ENCODE results near the gene MBD4.
"Not testable (repeated sequence)": the region's sequence is repeated elsewhere in the genome, so short reads cannot be mapped to it uniquely, and the experiment has no call there.

The MBD4 gene

DNA sequence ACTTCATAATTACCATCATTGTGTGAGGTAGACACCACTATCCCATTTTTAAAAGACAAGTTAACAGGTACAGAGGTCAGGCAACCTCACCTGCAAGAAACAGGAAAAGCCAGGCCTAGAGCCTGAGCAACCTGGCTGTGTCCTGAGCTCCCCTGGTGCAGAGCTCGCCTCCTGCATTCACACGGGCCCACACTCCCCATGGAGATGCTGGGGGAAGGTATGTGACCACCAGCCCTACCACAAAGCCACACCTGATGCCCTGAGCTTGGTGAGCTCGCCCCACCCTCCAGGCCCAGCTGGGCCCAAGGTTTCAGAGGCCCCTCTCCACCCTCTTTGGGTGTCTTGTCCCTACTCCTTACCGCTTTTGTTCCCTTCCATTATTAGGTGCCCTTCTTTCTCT, 10.1 kb downstream of the MBD4 start:
- no peak for DNase-seq (ENCODE audit: low read depth, low spot score)

DNA sequence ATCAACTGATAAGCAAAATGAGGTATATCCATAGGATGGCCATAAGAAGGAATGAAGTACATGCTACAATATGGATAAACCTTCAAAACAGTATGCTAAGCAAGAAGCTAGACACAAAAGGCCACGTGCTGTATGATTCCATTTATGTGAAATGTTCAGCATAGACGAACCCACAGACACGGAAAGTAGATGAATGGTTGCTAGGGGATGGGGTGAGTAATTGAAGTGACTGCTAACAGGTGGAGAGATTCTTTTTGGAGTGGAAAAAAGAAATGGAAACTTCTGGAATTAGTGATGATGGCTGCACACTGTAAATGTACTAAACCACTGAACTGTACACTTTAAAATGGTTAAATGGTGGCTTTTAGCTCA, 10.7 kb downstream of the MBD4 start:
- DNase-seq (ENCODE audit: low read depth, low spot score), result no peak

DNA sequence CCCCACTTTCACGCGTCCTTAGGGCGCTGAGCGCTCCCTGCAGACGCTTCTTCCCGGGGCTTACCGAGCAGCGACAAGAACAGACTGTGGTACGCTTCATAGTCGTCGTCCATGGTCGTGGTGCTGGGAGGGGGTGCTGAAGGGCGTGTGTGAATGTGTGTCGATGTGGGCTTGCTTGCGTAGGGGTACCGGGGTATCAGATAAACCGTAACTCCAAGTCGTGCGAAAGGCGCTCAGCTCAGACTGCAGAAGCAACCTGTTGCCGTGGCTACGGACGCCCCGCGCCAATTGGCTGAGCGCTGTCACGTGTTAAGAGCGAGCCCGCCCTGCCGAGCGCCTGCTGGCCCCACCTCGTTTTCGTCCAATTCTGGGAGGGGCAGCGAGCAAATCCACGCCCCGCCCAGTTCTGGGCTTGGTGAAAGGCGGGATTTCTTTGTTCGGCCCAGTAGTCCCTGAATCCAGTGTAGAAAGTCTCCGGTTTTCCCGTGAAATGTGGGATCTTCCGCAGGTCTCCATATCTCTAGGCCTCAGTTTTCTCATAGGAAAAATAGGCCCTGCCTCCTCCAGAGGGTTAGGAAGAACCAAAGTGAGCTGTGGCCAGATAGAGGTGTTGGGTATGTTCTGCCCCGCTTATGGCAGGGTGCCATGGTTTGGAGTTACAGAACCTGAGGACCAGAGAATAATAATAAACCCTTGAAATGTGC, 11.2 kb downstream of the MBD4 start, which contains the start of gene EFCAB12:
Gene EFCAB12 (minus strand): TSS at position 261 of the 704 bp plus-strand sequence. CDS start 148 bp downstream, at position 113.
- DNase-seq (ENCODE audit: low read depth, low spot score), result peak; percentile 70

DNA sequence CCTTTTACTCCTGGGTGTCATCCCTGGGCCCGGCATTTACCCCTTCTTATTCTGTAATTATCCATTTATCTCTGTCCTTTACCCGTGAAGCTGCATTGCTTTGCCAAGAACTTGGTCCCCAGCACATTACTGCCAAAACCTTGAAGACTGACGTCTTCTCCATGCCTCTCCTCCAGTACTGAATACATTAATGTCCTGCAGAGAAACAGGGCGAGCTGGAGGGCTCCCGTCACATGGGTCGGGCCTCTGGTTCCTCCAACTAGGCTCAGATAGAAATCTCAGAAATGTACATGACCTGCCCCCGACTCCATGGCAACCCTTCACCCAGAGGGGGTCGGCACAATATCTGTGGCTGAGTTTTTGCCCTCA, 11.8 kb downstream of the MBD4 start:
- no peak for DNase-seq (ENCODE audit: low read depth, low spot score)

DNA sequence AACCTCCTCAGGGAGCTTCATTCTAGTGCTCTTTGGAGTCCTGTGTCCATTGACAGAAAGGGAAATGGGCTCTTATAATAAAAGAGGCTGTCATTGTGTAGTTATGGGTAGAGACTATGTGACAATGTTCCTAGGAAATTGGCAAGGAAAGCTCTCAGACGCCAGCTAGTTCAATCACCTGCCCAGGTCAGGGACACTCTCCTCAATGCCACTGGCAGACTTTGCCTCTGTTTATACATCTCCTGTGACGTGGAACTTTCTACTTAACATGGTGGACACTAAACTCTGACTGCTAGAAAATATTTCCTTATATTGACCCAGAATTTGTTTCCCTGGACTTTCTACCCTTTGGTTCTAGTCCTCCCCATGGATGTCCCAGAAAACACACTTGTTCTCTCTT, 14.1 kb downstream of the MBD4 start:
- DNase-seq (ENCODE audit: low read depth, low spot score), result no peak

DNA sequence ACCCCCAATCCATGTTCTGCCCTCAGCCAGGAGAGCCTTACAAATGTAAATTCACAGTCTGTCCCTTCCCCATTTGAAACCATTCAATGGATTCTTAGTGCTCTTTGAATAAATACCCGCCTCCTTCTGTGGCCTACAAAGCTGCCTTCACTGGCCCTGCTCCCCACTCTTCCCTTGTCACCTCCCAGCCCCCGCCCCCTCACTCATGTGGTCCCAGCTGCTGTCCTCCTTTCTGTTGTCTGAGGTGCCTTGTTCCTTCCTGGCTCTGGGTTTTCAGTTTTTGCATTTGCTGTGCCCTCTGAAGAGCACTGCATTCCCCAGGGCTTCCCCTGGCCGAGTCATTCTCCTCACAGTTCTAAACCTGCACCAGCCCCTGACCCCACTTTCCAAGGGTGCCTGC, 14.5 kb downstream of the MBD4 start:
- DNase-seq (ENCODE audit: low read depth, low spot score), result no peak

DNA sequence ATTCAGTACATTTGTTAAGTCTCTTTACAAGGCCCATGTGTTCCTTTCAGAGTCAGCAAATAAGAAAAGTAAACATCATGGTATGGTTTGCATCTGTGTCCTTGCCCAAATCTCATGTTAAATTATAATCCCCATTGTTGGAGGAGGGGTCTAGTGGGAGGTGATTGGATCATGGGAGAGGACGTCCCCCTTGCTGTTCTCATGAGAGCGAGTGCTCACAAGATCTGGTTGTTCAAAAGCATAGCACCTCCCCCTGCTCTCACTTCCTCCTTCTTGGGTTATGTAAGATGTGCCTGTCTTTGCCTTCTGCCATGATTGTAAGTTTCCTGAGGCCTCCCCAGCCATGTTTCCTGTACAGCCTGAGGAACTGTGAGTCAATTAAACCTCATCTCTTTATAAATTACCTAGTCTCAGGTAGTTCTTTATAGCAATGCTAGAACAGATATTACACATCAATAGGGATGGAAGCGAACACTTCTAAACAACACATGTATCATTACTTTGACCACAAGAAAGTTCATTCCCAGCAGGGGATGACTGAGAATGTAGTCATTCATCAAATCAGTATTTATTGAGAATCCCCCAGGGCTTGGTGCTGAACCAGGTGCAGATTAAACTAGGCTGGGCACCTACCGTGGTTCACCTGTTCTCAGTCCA, 15.4 kb downstream of the MBD4 start:
- no peak for DNase-seq (ENCODE audit: low read depth, low spot score)

DNA sequence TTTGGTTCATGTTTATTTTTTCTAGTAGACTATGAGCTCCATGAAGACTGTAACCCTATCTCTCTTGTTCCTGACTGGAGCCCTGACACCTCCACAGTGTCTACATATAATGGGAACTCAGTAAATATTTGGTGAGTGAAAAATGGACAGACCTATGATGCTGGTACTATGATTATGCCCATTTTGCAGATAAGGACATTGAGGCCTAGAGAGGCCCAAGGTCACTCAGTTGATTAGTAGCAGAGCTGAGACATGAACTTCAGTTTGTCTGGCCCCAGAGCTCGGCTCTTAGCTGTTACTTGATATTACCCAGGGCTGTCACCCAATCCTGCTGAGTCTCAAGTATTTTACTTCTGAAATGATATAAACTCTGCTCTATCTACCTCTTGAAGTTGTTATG, 16.9 kb downstream of the MBD4 start:
- no peak for DNase-seq (ENCODE audit: low read depth, low spot score)

DNA sequence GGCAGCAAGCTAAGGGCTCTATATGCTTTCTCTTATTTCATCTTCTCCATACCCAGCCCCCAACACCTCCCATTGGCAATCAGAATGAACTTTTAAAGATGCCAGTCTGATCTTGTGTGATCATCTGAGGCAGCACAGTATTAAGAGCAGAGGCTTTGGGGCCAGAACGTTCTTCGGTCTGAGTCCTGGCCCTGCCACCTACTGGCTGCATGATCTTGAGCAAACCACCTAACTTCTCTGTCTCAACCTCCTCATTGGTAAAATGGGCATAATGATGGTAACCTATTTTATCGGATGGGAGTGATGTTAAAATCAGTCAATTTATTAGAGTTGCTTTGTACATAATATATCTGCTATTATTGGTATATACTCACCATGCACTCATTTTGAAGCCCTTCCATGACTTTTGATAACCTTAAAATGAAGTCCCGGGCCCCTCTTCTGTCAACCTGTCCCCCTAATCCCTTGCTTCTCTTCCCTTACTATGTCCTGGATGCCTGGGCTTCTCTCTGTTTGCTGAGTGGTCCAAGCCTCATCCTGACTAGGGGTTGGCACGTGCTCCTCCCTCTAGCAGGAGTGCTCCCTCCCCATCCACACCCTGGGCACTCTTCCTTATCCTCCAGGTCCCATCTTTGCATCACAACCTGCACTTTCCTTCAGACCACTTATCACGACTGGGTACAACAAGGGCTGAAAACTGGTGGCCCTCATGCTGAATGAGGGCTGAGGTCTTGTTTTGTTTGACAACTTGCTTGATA, 17.6 kb downstream of the MBD4 start:
- no peak for DNase-seq (ENCODE audit: low read depth, low spot score)

DNA sequence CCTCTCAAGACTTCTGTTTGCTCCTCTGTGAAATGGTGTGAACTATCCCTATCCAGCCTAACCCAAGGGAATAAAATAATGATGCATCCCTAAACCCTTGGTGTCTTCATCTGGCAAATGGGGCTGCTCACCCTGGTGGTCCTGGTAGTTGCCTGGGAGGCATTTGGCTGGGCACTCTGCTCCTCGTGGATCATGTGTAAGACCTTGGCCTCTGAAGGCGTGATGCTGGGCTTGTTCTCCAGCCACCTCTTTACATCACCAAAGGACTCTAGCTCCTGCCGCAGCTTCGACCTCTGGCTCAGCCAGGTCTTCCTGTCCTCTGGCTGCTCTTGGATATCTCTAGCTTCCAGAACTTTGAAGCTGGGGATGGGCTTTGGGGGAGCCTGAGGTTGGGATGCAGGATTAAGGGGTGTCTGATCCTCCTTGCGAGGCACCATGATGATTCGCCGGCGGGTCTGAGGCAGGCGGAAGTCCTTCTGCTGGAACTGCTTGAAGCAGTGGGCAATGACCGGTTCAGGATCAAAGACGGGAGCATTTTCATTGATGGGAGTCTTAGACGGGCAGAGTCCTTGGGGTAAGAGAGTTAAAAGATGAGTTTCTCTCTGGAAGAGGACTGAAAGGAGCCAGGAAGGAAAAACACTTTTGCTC, 18.4 kb downstream of the MBD4 start:
- no peak for DNase-seq (ENCODE audit: low read depth, low spot score)

DNA sequence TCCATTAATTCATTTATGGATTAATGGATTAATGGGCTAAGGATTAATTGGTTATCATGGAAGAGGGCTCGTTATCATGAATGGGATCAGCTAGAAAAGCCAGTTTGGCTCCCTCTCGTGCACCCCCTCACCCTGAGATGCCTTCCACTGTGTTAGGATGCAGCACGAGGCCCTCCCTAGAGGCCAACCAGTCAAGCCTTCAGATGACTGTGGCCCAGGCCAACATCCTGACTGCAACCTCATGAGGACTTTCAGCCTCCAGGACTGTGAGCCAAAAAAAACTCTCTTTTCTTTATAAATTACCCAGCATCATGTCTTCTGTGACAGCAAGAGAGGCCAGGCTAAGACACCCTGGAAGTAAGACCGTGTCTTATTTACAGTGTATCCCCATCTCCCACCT, 20.3 kb downstream of the MBD4 start:
- DNase-seq (ENCODE audit: low read depth, low spot score), result no peak

DNA sequence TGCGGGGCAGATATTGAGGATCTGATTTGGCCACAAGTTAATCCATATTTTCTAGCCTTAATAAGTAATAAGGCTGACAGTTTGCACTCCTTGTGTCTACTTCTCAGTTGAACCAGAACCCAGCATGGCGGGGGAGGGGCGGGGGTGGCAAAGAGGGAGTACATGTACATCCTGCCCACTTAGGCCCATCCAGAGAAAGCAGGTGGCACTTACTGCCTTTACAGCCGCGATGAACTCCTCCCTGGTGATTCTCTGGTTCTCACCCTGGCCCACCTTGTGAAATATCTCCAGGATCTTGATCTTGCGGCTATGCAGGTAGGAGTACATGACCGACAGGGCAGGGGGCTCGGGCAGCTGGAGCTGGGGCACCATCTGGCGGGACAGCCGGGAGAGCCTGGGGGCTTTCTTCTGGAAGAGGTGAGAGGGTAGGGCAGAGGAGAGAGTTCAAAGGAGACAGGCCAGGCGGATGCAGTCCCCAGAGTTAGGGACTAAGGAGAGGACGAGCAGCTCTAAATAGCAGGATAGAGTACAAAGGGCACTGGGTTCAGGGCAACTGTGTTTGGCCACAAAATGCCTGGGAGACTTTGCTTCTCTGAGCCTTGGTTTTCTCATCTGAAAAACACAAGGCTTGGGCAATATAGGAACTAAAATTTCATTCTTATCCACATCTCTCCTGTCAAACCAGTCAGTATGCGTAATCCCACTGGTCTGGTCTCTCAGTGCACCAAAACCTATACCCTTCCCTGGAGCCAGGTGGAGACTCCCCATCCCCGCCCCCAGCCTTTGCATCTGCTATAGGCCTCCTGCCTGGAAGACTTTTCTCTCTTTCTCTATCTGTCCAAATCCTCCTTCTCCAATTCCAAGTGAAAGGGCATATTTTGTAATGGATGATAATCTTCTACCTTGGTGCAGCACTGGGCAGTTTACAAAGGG, 21.4 kb downstream of the MBD4 start:
- no peak for DNase-seq (ENCODE audit: low read depth, low spot score)

DNA sequence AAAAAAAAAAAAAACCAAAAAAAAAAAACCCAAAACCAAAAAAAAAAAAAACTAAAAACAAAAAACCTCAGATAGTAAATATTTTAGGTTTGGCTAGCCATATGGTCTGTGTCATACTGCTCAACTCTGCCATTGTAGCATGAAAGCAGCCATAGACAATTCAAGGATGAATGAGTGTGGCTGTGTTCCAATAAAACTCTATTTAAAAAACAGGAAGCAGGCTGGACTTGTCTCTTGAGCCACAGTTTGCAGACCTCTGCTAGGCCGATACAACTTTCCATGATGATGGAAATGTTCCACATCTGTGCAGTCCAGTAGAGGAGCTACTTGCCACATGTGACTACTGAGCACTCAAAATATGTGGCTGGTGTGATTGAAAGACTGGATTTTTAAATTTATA, 22.4 kb downstream of the MBD4 start:
- DNase-seq (ENCODE audit: low read depth, low spot score), result no peak

DNA sequence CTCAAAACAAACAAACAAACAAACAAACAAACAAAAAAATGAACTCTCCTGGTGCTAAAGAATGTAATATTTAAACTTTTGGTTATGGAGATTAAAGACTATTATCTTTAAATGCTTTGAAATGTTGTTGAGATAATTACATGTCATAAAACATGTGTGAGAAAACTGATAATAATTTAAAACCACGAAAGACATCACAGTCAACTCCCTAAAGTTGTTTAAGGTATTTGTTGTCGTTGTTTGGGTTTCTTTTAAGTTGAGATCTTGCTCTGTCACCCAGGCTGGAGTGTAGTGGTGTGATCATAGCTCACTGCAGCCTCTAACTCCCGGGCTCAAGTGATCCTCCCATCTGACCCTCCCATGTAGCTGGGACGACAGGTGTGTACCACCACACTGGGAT, 23.3 kb downstream of the MBD4 start:
- DNase-seq (ENCODE audit: low read depth, low spot score), result no peak

DNA sequence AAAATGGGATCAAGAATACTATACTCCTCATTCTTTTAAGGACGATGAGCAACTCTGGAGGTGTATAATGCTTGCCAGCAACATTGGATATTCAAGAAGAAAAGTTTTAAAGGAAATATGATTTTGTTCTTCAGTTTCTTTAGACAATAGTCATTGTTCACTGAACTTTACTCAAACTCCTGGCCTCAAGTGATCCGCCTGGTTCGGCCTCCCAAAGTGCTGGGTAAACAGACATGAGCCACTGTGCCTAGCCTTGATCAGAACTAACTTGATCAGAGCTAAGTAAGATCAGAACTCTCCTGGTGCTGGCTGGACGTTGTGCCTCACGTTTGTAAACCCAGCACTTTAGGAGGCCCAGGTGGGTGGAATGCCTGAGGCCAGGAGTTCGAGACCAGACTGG, 23.9 kb downstream of the MBD4 start:
- no peak for DNase-seq (ENCODE audit: low read depth, low spot score)

DNA sequence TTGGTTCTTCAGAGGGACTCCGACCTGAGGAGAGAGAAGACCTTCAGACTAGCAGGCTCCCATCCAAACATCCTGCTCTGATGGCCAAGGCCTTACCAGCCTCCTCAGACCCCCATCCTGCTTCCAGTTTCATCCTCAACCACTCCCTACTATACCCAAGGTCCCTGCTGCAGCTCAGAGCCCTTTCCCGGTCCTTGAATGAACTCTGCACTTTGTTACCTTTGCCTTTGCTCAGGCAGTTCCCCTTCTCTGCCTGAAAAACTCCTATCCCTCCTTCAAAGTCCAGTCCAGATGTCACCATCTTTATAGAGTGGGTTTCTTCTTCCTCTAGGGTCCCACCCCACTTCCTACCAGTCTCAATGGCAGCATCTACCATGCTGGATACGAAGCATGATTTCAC, 24.4 kb downstream of the MBD4 start:
- no peak for DNase-seq (ENCODE audit: low read depth, low spot score)

DNA sequence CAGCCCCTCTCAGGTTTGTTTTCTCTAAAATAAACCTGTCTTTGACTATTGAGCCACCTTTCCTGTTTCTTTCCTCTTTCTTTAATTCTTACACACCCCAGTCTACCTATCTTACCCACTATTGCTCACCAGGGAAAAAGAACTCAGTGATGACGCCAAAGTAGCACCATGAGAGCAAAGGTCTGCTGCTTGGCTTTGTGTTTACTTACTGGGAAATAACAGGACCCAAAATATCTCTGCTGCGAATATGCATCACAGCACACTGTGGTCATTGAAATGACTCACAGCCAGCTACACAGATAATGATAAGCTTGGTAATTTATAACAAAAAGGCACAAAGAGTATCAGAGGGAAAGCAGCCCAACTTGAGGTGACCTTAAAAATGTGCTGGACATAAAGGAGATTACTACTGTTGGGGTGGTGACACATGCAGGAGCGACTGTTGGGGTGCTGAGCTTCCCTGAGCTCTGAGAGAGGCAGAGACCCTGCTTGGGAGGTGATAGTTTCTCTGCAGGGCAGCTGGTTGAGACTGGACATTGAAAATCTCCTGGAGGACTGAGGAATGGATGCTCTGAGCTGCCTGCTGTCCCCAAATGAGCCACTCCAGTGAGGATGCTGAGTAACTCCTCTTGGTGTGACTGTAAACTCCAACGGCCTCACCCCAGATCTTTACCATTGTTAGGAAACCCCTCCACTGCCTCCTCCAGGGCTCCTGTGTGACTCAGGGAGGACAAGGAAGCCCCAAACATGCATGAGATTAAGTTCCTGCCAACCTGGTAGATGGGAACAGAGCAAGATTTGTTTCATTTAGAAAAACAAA, 25.9 kb downstream of the MBD4 start:
- DNase-seq (ENCODE audit: low read depth, low spot score), result no peak

DNA sequence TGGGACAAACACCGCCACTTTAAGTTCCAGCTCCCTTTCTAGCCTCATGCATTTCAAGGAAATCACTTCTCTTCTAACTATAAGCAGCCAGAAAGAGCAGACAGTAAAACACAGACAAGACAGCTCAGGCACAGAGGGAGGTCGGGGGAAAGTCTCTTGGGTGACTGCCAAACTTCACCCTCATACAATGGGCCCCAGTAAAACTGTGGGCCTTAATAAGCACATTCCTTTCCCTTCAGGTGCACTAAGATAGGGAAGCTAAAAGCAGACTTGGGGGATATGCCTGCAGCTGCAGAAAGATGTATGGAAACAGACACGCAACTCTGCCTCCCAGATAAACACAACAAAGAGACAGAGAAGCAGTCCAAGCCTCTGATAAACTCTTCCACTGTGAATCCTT, 26.5 kb downstream of the MBD4 start:
- DNase-seq (ENCODE audit: low read depth, low spot score), result not testable (repeated sequence)

DNA sequence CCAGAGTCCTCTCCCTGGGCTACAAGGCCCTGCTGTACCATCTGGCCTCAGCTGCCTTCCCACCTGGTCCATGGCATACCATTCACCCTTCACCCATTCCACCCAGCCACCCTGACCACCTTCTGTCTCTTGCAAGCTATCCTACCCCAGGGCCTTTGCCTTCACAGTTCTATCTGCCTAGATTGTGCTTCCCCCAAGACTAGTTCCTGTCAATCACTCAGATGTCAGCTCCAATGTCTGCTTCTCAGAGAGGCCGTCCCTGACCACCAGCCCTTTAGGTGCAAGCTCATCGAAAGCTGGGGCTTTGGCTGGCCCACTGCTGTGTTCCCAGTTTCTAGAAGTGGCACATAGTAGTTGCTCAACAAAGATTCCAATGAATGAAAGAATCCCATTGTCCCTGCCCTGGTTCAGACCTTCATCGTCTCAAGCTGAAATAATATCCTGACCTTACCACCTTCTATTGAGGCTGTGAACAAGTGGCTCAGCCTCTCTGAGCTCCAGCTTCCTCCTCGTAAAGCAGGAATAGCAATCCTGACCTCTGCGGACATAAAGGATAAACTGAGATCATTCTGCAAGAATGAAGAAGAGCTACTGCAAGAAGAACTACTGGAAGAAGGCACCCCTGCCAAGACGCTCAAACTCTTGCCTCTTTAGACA, 27.1 kb downstream of the MBD4 start:
- DNase-seq (ENCODE audit: low read depth, low spot score), result no peak

DNA sequence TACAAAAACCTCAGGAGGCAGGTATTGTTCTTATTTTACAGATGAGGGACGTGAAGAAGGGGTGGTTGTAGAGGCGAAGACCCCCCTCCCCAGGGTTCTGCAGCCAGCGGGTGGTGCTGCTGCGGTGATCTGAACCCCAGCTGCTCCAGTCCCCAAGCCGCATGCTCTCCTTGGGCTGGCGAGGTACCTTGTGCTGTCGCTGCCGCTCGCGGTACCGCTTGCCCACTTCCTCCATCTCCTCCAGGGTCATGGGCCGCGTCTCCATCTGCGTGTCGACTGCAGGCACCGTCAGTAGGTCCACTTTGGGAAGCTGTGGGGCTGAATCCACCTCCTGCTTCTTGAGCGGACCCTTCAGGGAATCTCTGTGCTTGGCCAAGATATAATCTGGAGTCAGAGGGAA, 28.8 kb downstream of the MBD4 start:
- no peak for DNase-seq (ENCODE audit: low read depth, low spot score)
